Head of caudate nucleus (tissue), 42 donors: Measurements from ENCODE around the gene WDR20.
A peak's percentile ranks its signal among the peaks of the same experiment; 100 is the strongest.
"Not testable (repeated sequence)": the region's sequence is repeated elsewhere in the genome, so short reads cannot be mapped to it uniquely, and the experiment has no call there.

ENCODE experiments used
- DNase-seq, 42 donors: peaks; one replicate each; pipeline versions ENCODE4 v3.0.0 to v3.0.0-alpha.2; 2020 to 2021; ENCODE audit warnings: mixed read lengths in 7 of 42
- intact Hi-C: fragments of 100-400 bp; cut with DNase I; formaldehyde crosslinking; loops from one replicate; pipeline ENCODE4 v1.15.0; 2022

WDR20 gene

DNA sequence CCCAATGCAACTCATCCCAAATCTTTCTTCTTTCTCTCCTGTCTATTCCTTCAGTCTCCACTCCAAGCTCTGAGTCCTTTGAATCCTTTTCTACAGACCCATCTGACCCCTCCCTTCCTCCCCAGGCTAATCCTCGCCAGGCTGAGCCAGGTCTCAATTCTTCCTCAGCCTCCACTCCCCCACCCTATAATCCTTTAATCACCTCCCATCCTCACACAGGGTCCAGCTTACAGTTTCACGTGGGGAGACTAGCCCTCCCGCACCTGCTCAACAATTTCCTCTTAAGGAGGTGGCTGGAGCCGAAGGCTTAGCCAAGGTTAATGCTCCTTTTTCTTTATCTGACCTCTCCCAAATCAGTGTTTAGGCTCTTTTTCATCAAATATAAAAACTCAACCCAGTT, 101.5 kb downstream of the WDR20 start:
- DNase-seq: no peak
- intact Hi-C loops: no loop called here

DNA sequence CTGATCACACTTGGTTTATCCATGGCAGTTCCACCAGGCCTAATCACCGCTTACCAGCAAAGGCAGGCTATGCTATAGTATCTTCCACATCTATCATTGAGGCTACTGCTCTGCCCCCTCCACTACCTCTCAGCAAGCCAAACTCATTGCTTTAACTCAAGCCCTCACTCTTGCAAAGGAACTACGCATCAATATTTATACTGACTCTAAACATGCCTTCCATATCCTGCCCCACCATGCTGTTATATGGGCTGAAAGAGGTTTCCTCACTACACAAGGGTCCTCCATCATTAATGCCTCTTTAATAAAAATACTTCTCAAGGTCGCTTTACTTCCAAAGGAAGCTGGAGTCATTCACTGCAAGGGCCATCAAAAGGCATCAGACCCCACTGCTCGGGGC, 104.1 kb downstream of the WDR20 start:
- DNase-seq, intact Hi-C loops: not testable (repeated sequence)

DNA sequence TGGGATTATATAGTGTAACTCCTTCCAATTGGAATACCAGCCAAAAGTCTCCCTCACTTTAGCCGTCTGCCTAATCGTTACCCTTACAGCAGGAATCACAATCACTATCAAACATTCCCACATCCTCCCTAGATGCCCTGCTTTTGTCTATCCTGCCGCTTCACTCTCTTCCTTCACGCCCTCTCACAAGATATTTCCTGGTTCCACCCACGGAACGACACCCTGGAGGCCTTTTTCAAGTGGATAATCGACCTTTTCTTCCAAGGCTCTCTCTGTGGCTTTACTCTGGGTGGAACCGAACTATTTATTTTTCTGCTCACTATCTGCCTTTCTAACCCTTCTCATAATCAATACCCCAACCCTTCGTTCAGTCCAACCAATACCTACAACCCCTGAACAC, 106.4 kb downstream of the WDR20 start:
- intact Hi-C loops: no loop called here

DNA sequence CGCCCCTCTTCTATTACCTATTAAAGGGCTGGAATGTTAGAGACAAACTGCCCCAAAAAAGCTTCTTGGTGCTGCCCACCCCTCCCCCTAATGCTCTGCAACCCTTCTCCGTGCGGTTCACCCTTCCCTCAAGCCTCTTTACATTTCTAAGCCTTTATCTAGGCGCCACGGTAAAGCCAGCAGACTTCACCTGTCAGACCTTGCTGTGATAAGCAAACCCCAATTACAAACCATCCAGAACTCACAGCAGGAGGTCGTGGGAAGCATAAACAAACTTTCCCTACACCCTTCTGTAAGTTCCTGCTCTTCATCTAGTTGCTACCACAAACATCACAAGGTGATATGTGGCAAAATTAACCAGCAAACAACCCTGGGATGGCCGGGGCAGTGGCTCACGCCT, 108.4 kb downstream of the WDR20 start:
- no peak for DNase-seq
- intact Hi-C loops: no loop called here

More for the DNA sequence above, 106.4 kb downstream of the WDR20 start:
- peak in 7 of 42 donors; percentile 17 to 63 (median 40) for DNase-seq

GRCh38 chr14:102249041-102249440, 109.3 kb downstream of the WDR20 start:
- no peak for DNase-seq
- intact Hi-C loops: no loop called here

DNA sequence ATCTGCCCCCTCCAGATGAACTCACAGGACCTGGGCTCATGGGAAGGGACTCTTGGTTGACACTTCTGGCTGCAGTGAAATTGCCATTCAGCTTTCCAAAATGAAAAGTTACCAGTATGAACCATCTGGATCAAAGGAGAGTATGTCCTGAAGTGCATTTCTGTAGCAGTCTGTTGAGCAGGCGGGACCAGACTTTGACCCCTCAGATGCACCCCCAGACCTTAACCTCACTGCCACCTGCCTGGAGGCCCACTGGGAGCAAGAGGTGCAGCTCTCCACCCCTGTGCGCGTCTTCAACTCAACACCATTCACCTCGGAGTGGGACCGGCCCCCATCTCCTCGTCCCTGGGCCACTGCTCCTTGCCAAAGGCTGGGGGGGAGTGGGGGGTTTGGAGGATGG, 110.3 kb downstream of the WDR20 start:
- no peak for DNase-seq
- intact Hi-C loops: no loop called here

GRCh38 chr14:102250636-102251035, 110.9 kb downstream of the WDR20 start:
- intact Hi-C loops: no loop called here
- DNase-seq: no peak

GRCh38 chr14:102251161-102251560, 111.5 kb downstream of the WDR20 start:
- intact Hi-C loops: no loop called here
- no peak for DNase-seq

- no peak for DNase-seq
Measured at GRCh38 chr14:102252834-102253801, 113.4 kb downstream of the WDR20 start.

GRCh38 chr14:102255401-102256190, 115.9 kb downstream of the WDR20 start:
- intact Hi-C loops: no loop called here
- DNase-seq: no peak

More at GRCh38 chr14:102252834-102253801, 113.4 kb downstream of the WDR20 start:
- intact Hi-C loops: no loop called here

DNA sequence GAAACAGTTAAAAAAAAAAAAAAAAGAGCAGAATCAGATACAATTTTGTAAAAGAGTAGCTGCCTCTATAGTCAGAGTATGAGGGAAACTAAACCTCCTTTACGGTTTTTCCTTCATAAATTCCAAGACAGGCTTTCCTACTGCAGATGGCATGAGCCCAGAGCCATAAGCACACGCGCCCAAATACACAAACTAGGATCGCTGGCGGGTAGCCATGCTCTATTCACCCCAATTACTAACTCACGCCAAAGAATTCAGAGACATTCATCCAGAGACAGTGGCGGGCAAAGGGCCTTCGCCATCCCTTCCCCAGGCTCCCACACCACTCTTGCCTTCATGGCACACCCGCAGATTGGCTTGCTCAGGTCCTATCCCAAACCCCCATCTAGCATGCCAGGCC, 117.0 kb downstream of the WDR20 start:
- no peak for DNase-seq
- intact Hi-C loops: no loop called here

- DNase-seq: no peak
- intact Hi-C loops: no loop called here
Measured at GRCh38 chr14:102258136-102258535, 118.4 kb downstream of the WDR20 start.
